Measurements from ENCODE around the gene DIAPH1. TPM values are rescaled to one million over a fixed set of nuclear protein-coding genes. Genes with fewer than 3 reads are reported as not detected.

Gene DIAPH1
- total RNA-seq, 4 donors from 2014 or later: 55.4 to 150 (median 91.4) TPM

DNA sequence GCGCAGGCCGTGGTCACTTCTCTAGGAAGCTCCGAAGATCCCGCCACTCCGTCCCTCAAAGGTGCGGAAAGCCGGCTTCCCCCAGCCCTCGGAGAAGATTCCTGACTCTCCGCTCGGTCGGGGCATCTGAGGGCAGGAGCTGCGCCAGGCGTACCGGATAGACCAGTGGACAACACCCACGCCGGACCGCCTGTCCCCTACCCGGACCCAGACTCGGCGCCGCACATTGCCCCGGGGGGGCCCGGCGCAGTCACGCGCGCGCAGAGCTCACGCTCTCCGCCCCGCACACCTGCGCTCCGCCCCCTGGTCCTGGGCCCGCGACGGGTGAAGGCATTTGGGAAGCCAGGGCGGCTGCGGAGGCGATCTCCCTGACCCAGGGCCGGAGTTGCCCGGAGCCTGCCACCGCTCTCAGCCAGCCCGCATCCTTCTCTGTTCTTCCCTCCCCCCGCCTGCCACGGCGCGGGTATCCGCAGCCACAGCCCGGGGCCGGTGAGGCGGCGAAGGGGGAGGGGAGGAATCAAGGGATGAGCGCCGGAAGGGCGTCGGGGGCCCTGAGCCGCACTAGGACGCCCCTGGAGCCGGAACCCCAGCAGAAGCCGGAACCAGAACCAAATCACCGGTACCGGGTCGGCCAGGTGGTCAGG, 18.4 kb upstream of the DIAPH1 start:
- Histone ChIP-seq H3K4me1 (peaks cover 15 to 31% (median 26%) of the 10 kb centered on the region in 4 donors), H3K36me3 (no peaks in the 10 kb centered on the region), H3K9me3 (no peaks in the 10 kb centered on the region), H3K4me3 (peak overlapping the region; percentile 40 to 72 (median 63)), H3K27ac (peak overlapping the region; percentile 79 to 87 (median 82)), H3K27me3 (no peaks in the 10 kb centered on the region)
- DNase-seq: peak; percentile 42
- WGBS, 2 donors (ENCODE audit: low coverage in 1 of 2): 1% methylated on average over 45 of the region's 63 CpGs; no CpG with 5 or more reads in 1 of the 2 donors
- TF ChIP-seq POLR2AphosphoS5 (IDR thresholded peaks at IDR 0.05) (no peak), EP300 (IDR thresholded peaks at IDR 0.05; ENCODE audit: low read depth) (no peak), POLR2A (IDR thresholded peaks at IDR 0.05) (no peak)
- TF ChIP-seq, protein P1, sequence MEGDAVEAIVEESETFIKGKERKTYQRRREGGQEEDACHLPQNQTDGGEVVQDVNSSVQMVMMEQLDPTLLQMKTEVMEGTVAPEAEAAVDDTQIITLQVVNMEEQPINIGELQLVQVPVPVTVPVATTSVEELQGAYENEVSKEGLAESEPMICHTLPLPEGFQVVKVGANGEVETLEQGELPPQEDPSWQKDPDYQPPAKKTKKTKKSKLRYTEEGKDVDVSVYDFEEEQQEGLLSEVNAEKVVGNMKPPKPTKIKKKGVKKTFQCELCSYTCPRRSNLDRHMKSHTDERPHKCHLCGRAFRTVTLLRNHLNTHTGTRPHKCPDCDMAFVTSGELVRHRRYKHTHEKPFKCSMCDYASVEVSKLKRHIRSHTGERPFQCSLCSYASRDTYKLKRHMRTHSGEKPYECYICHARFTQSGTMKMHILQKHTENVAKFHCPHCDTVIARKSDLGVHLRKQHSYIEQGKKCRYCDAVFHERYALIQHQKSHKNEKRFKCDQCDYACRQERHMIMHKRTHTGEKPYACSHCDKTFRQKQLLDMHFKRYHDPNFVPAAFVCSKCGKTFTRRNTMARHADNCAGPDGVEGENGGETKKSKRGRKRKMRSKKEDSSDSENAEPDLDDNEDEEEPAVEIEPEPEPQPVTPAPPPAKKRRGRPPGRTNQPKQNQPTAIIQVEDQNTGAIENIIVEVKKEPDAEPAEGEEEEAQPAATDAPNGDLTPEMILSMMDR (IDR thresholded peaks at IDR 0.05): no peak
- in situ Hi-C loops (cut with MboI; ENCODE audit: low pct_ligation_motif_present in 1 of 4, low pct_unique_long_range_greater_than_20kb in 1 of 4, low sequenced_read_pairs in 3 of 4) (no loop called here), intact Hi-C loops (cut with DNase I; ENCODE audit: low total_unique reads) (no loop called here)

DNA sequence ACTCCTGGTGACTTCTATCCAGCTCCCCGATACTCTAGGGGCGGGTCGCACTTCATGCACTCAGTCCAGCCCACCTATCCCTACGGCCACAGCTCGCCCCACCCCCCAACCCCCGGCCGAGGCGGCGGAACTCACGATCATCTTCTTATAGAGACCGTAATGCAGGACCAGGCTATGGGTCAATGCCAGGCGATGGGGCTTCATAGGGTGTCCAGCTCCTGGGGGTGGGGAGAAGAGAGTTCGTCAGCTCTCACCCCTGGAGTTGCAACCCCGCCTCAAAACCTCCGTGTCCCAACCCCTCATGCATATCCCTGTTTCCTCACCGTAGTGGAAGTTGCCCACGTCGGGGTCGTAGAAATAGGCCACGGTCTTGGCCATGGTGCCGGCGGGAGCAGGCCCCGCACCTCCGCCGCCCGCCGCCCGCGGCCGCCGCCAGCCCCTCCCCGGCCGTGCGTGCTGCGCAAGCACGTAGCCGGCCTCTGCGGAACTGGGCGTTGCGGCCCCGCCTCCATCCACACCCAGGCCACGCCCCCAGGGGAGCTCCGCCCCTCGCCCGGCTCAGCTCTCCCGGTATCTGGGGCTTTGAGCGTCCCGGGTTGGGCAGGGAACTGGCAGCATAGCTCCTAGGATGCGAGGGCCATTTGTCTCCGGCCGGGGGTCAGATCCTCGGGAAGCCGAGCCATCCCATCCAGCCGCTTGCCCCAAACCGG, 17.8 kb upstream of the DIAPH1 start, which contains the start of the genes HDAC3 and RELL2:
TSS of gene HDAC3 (minus strand) at position 437 of the 710 bp plus-strand sequence. CDS start at position 378, 59 bp downstream.
TSS of gene RELL2 (plus strand) at position 585 of the 710 bp plus-strand sequence. CDS start 1,229 bp downstream, outside the sequence.
- Histone ChIP-seq H3K9me3 (no peaks in the 10 kb centered on the region), H3K4me3 (peak within 1 kb of the TSS; percentile 59 to 72 (median 66)), H3K36me3 (no peaks in the 10 kb centered on the region), H3K4me1 (peaks cover 15 to 31% (median 26%) of the 10 kb centered on the region in 4 donors), H3K27me3 (no peaks in the 10 kb centered on the region), H3K27ac (peak within 1 kb of the TSS; percentile 79 to 87 (median 82))
- intact Hi-C loops (cut with DNase I; ENCODE audit: low total_unique reads) (no loop called here), in situ Hi-C loops (cut with MboI; ENCODE audit: low pct_ligation_motif_present in 1 of 4, low pct_unique_long_range_greater_than_20kb in 1 of 4, low sequenced_read_pairs in 3 of 4) (no loop called here)
- TF ChIP-seq POLR2AphosphoS5 (IDR thresholded peaks at IDR 0.05): peak; percentile 48 to 87 (median 77)
- TF ChIP-seq EP300 (IDR thresholded peaks at IDR 0.05; ENCODE audit: low read depth): no peak
- peak; percentile 63 for TF ChIP-seq POLR2A (IDR thresholded peaks at IDR 0.05)
- peak; percentile 97 for DNase-seq
- 0% methylated on average over 51 of the region's 55 CpGs; no CpG with 5 or more reads in 1 of the 2 donors for WGBS, 2 donors (ENCODE audit: low coverage in 1 of 2)

DNA sequence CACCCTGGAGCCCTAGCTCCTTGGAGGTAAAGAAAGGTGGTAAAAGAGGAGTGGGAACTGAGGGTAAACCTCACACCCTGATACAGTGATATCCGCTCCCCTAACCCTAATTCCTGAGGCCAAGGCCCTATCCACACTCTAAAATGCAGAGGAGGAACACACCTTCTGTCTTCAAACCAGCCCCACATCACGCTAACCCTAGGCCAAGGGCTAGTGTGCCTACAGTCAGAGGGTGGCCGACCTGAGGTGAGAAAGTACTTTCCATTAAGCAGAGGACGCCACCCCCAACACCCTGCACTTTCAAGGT, 17.3 kb upstream of the DIAPH1 start:
- WGBS, 2 donors (ENCODE audit: low coverage in 1 of 2): 5% methylated on average over 4 of the region's 4 CpGs; no CpG with 5 or more reads in 1 of the 2 donors
- intact Hi-C loops (cut with DNase I; ENCODE audit: low total_unique reads) (no loop called here), in situ Hi-C loops (cut with MboI; ENCODE audit: low pct_ligation_motif_present in 1 of 4, low pct_unique_long_range_greater_than_20kb in 1 of 4, low sequenced_read_pairs in 3 of 4) (no loop called here)
- no peaks in the 10 kb centered on the region for H3K27me3 ChIP-seq
- DNase-seq: no peak
- peak overlapping the region; percentile 59 to 72 (median 66) for H3K4me3 ChIP-seq
- H3K9me3 ChIP-seq: no peaks in the 10 kb centered on the region
- TF ChIP-seq POLR2AphosphoS5 (IDR thresholded peaks at IDR 0.05) (no peak), EP300 (IDR thresholded peaks at IDR 0.05; ENCODE audit: low read depth) (no peak), POLR2A (IDR thresholded peaks at IDR 0.05) (no peak)
- TF ChIP-seq, protein P1 (IDR thresholded peaks at IDR 0.05): no peak
- H3K4me1 ChIP-seq: peaks cover 15 to 31% (median 26%) of the 10 kb centered on the region in 4 donors
- H3K27ac ChIP-seq: peak overlapping the region; percentile 79 to 87 (median 82)
- H3K36me3 ChIP-seq: no peaks in the 10 kb centered on the region

DNA sequence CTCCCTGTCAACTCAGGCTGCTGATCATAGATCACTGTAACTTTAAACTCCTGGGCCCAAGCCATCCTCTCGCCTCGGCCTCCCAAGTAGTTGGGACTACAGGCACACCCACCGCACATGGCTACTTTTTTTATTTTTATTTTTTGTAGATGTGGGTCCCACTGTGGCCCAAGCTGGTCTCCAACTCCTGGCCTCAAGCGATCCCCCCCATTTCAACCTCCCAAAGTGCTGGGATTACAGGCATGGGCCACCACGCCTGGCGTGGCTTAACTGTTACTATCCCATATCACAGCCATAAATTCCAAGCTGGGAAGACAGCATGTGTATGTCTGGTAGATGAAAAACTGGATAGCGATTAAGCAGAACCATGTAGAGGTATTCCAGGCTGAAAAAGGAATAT, 16.8 kb upstream of the DIAPH1 start:
- 45 to 50% methylated on average over 6 to 7 of the region's 7 CpGs for WGBS, 2 donors (ENCODE audit: low coverage in 1 of 2)
- H3K4me1 ChIP-seq: peaks cover 15 to 31% (median 26%) of the 10 kb centered on the region in 4 donors
- H3K36me3 ChIP-seq: no peaks in the 10 kb centered on the region
- intact Hi-C loops (cut with DNase I; ENCODE audit: low total_unique reads) (no loop called here), in situ Hi-C loops (cut with MboI; ENCODE audit: low pct_ligation_motif_present in 1 of 4, low pct_unique_long_range_greater_than_20kb in 1 of 4, low sequenced_read_pairs in 3 of 4) (no loop called here)
- no peaks in the 10 kb centered on the region for H3K9me3 ChIP-seq
- DNase-seq: no peak
- no peaks in the 10 kb centered on the region for H3K27me3 ChIP-seq
- H3K4me3 ChIP-seq: peak overlapping the region in 3 of 4 donors; percentile 59 to 72 (median 67)
- H3K27ac ChIP-seq: no peak overlapping the region
- TF ChIP-seq POLR2AphosphoS5 (IDR thresholded peaks at IDR 0.05) (no peak), POLR2A (IDR thresholded peaks at IDR 0.05) (no peak), EP300 (IDR thresholded peaks at IDR 0.05; ENCODE audit: low read depth) (no peak)
- TF ChIP-seq, protein P1 (IDR thresholded peaks at IDR 0.05): no peak

All from transverse colon (tissue), 4 donors.